GM18498 (cell line): ENCODE data around the gene PPP1R12B.
"Not testable (repeated sequence)": the region's sequence is repeated elsewhere in the genome, so short reads cannot be mapped to it uniquely, and the experiment has no call there.

Experiments used
- ATAC-seq: cut with Tn5 transposase; IDR thresholded peaks from one replicate; pipeline ENCODE4 v1.9.1; 2021; ENCODE audit warnings: mild to moderate bottlenecking, moderate library complexity; ENCODE audit not compliant: unreplicated experiment

PPP1R12B gene

DNA sequence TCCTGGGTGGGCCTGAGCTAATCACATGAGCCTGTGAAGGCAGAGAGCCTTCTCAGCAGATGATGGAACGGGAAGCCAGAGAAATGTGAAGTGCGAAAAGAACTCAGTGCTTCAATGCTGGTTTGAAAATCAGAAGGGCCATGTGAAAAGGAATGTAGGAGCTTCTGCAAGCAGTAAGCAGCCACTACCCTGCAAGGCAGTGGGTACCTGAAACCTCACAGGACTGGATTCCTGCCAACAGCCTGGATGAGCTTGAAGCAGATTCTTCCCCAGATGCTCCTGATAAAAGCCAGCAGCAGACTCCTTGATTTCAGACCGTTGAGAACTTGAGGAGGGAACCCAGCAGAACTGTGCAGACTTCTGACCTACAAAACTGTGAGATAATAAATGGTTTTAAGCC lies 203.2 kb downstream of the PPP1R12B start:
- no peak for ATAC-seq

DNA sequence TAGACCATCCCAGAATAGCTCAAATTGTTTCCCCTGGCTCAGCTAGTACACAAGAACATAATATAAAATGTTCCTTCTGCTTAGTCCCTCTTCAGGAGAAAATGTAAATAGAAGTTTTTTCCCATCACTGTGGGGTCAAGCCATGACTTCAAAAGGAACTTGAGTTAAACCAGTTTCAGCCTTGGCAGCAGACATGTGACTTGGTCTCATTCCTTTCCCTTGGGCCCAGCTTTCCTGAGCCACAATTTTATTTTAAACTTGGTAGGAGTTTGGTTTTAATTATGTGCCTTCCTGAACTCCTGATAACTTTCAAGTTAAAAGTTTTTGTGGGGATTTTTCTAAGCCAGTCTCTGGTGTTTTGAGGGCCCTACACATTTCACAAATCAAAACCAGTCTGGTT lies 204.1 kb downstream of the PPP1R12B start:
- not testable (repeated sequence) for ATAC-seq

- not testable (repeated sequence) for ATAC-seq
Observed at GRCh38 chr1:202553078-202553477, 204.6 kb downstream of the PPP1R12B start.

DNA sequence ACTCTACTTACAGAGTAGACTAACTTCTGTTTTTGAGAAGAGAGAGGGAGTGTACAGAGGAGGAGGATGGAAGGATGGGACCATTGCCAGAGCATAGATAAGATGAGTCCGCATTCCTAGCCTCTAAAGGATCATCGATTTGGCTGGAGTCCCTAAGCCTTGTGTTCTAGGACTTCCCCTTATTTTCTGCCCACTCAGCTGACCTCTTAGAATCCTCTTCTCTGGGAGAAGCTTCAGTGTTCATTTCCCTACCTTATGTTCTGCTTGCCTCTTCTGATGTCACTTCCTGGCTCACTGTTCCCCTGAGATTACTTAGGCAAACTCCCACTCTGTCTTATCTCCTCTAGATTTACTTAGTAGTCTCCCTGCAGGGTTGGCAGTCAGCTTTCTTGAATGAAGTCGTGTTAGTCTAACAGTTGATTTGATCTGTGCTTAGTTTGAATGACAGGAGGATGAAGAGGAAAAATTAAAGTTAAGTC lies 205.1 kb downstream of the PPP1R12B start:
- ATAC-seq, result no peak

GRCh38 chr1:202554619-202555018 lies 206.1 kb downstream of the PPP1R12B start:
- not testable (repeated sequence) for ATAC-seq

GRCh38 chr1:202556037-202556436 lies 207.5 kb downstream of the PPP1R12B start:
- not testable (repeated sequence) for ATAC-seq

- ATAC-seq, result not testable (repeated sequence)
Observed at GRCh38 chr1:202557662-202558061, 209.2 kb downstream of the PPP1R12B start.

GRCh38 chr1:202561240-202561639 lies 212.7 kb downstream of the PPP1R12B start:
- ATAC-seq, result no peak

DNA sequence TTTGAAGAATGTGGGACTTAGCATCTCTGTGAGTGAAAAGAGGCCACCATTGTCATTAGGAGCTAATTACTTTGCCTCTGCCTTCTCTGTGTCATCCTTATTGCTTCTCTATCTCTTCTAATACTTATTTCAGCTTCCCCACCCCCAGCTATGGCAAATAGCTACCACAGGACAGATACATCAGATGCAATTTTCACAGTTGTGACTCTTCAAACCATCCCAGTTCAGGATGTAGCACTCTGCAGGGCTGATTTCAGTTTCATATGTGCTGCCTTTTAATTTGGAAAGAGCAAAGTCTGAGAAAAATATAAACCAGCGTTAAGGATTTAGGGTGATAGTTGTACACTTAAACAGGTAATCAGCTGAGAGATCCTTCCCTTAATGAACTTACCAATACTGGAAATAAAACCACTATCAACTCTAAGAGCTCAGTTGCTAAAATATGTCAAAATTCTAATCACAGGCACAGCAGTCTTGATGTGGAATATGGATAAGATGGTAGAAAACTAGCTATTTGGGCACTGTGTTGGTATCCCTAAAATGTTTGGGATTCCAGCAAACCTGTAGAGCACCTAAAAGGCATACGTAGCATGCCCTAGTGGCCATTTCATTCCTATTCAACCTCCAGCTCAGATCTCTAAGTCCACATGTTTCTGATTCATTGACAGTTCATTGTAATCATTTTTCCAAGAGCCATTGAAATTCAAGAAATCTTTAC lies 213.4 kb downstream of the PPP1R12B start:
- ATAC-seq, result no peak

- ATAC-seq, result no peak
Observed at GRCh38 chr1:202562444-202563060, 214.1 kb downstream of the PPP1R12B start.

GRCh38 chr1:202563818-202564217 lies 215.3 kb downstream of the PPP1R12B start:
- ATAC-seq, result no peak

DNA sequence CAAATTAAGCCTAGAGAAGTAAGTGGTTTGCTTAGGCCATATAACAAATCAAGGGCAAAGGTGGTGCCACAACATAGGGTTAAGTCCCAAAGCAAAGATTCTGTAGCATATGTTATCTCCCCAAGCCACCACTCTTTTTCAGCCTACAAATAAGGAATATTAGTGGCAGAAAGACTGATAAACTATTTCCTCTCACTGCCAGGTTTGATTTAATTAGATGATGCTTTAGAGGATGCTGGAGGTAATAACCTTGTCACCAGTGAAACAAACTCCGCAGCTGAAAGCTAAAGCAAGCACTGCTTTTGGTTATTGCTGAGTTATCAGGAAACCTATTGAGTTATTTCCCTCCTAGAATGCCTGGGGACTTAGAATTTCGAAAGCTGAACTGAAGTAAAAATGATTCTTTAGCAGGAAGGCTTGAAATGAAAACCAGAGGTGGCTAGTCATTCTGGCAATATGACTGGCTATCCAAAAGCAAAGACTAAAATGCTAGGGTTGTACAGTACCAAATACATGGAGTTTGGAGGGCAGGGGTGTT lies 216.5 kb downstream of the PPP1R12B start:
- no peak for ATAC-seq

- ATAC-seq, result peak; percentile 86
Observed at GRCh38 chr1:202565890-202566602, 217.5 kb downstream of the PPP1R12B start.

- no peak for ATAC-seq
Observed at GRCh38 chr1:202567738-202568137, 219.2 kb downstream of the PPP1R12B start.

DNA sequence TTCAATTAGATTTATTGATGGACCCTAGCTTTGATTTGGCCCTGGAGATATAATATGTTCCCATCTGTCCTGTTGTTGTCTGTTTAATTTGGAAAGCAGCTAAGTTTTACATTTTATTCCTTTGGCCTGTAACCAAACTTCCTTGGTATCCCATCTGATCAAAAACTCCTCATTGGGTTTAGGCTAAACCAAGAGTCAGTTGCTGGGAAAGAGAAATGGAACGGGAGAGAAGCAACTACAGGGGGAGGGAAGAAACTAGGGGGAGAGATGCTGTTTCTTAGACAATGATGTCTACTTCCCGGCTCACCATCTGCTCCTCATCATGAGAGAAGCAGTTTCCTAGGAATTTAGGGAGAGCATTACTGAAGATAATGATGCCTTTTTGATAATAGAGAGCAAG lies 219.9 kb downstream of the PPP1R12B start:
- no peak for ATAC-seq

DNA sequence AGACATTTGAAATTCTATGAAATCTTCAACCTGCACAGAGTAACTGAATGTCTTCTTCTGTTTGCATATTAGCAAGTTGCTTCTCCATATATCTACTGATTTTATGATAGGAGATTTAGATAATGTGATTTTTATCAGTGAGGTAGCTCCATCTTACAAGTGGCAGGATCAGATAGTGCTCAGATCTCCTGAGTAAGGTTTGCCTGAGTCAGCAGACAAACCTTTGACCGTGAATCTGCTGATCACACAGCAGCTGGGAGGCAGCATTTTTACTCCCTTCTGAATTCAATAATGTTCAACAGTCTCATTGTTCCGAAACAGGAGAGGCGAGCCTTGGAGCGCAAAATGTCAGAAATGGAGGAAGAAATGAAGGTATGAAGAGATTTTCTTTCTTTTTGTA lies 220.3 kb downstream of the PPP1R12B start:
- no peak for ATAC-seq

GRCh38 chr1:202569393-202570322 lies 221.2 kb downstream of the PPP1R12B start:
- ATAC-seq, result no peak

DNA sequence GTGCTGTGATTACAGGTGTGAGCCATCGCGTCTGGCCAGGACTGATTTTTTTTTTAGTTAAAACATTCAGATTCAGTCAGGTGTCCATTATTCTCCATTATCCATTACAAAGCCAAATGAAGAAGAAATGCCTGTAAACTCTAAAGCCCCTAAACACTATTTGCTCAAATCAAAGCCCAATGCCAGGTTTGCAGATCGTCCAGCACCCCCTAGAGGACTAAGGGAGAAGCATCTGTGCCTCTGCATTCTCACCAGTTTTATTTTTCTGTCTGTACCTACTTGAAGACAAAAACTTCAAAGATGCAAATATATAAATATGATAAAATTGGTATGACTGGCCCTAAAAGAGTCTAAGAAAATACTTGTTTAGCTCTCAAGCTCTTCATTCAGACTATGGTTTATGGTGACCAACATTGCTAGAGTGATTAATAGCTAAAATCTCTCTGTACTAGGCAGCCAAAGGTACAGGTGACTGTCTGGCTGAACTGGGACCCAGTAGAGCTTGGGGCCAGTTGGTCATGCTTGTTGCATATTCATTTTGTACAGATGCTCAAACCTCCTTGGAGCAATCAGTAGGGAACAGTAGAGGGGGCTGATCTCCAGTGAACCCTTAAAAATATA lies 223.3 kb downstream of the PPP1R12B start:
- ATAC-seq, result no peak

DNA sequence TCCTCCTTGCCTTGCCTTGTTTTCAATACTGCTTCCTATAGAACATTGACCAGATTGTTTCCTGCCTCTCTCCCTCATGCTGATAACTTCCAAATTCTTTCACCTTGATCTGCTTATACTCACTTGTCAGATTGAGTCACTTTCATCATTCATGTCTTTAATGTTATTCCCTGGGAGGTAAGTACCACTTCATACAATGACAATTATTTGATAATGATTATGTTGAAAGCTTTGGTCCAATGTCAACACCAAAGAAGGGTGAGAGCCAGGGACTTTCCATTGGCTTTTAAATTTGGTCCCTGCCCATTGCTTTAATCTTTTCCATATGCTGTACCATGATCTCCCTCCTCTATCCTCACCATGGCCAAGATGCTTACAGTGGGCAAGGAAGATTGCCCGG lies 224.4 kb downstream of the PPP1R12B start:
- ATAC-seq, result no peak
